Ovary (tissue), 3 donors: ENCODE data around the gene AMOTL2.

Source experiments
- CTCF ChIP-seq, 3 donors: fragments of 450-650 bp in 2 of 3; fragments of 200-600 bp in 1 of 3; IDR thresholded peaks; one replicate each; pipeline versions ENCODE4 v1.5.1 to v1.8.0; 2016 to 2022; ENCODE audit warnings: antibody characterized with exemption in 3 of 3, mild to moderate bottlenecking in 1 of 3
- EP300 ChIP-seq: sonication (generic); formaldehyde crosslinking; IDR thresholded peaks from one replicate; pipeline ENCODE4 v1.6.1; 2017; ENCODE audit warnings: antibody characterized with exemption
- POLR2A ChIP-seq: fragments of 450-650 bp; IDR thresholded peaks from one replicate; pipeline ENCODE4 v1.6.1; 2017; ENCODE audit warnings: antibody characterized with exemption, mild to moderate bottlenecking, moderate library complexity
- donor health status: DM: no; HTN: no; CAD: no.

GRCh38 chr3:134409041-134409440 is 34.8 kb upstream of the AMOTL2 start:
- TF ChIP-seq POLR2A (no peak), CTCF (IDR thresholded peaks at IDR 0.05) (no peak), EP300 (no peak)
